VCaP (cell line): ENCODE results near the gene RANBP10.

Experiments
- H3K27ac ChIP-seq: fragments of 450-650 bp; 2 replicates; pipeline ENCODE4 v1.5.1; 2017
- TF ChIP-seq, protein P1 (sequence below): fragments of 450-650 bp; conservative IDR thresholded peaks from 2 replicates; pipeline ENCODE4 v1.5.1; 2017; ENCODE audit warnings: mild to moderate bottlenecking, moderate library complexity

The RANBP10 gene

DNA sequence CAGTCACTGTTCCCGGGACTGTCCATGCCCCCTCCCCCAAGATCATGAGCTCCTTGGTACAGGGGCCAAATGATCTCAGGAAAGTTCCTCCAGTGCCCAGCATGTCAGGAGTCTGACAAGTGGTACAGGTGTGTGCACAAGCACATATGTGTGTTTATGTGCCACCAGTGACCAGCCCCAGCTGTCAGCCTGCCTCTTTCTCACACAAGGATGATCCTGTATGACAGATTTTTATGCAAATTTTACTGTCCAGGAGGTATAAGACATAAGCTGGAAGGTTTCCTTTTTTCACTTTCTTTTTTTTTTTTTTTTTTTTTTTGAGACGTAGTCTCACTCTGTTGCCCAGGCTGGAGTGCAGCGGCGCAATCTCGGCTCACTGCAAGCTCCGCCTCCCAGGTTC, 55.9 kb downstream of the RANBP10 start:
- no peak overlapping the region for H3K27ac ChIP-seq
- TF ChIP-seq, protein P1, sequence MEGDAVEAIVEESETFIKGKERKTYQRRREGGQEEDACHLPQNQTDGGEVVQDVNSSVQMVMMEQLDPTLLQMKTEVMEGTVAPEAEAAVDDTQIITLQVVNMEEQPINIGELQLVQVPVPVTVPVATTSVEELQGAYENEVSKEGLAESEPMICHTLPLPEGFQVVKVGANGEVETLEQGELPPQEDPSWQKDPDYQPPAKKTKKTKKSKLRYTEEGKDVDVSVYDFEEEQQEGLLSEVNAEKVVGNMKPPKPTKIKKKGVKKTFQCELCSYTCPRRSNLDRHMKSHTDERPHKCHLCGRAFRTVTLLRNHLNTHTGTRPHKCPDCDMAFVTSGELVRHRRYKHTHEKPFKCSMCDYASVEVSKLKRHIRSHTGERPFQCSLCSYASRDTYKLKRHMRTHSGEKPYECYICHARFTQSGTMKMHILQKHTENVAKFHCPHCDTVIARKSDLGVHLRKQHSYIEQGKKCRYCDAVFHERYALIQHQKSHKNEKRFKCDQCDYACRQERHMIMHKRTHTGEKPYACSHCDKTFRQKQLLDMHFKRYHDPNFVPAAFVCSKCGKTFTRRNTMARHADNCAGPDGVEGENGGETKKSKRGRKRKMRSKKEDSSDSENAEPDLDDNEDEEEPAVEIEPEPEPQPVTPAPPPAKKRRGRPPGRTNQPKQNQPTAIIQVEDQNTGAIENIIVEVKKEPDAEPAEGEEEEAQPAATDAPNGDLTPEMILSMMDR = no peak

DNA sequence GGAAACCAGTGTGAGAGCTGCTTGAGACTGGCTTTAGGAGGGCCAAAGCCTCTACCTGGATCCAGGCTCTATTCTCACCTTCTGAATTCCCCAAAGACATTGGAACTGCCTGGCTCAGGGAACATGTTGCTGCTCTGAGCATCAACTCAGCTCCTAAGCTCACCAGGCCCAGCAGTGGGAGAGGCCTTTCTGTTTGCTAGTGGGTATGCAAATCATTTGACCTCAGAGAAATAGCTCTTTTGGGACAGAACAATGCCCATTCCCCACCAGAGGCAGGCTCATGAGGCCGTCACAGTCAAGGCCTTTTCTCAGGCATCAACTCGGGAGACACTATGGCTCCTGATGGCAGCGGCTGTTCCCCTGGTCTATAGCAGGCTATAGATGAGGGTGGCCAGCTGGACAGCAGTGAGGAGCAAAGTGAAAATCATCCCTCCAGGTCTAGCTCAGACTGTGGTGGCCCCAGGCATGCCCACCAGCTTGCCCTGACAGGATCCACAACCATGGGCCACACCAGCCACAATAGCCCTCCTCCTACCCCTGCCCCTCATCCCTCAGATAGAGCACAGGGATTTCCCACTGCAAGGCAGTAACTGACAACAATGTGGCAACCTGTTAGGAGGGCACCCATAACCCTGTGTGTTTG, 56.8 kb downstream of the RANBP10 start:
- no peak overlapping the region for H3K27ac ChIP-seq
- TF ChIP-seq, protein P1 = no peak

DNA sequence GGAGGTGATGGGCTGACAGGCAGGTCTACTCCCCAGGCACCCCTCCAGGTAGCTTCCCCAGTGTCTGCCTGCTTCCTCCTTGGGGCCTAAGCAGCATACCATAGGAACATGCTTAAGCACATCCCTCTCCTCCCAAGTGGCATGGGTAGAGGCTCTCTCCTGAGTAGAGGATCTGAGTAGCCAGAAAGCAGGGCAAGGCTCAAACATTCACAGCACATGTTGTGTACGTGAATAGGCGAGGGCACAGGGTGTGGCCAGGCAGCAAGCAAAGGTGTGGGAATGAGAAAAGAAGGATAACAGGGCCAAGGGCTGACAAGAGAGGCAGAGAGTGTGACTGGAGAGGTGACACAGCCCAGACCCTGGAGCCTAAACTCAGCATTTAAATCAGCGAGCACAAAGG, 57.5 kb downstream of the RANBP10 start:
- TF ChIP-seq, protein P1 = no peak
- no peak overlapping the region for H3K27ac ChIP-seq

DNA sequence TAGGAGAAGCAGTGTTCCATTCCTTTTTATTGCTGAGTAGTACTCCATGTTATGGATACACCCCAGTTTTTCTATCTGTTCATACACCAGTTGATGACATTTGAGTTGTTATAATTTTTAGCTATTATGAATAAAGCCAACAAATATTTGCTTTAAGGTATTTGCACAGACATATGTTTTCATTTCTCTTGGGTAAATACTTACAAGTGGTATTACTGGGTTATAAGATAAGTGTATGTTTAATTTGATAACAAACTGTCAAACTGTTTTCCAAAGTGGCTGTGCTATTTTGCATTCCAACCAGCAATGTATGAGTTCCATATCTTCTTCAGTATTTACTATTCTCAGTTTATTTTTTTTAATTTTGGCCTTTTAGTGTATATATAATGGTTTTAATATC, 59.5 kb downstream of the RANBP10 start:
- TF ChIP-seq, protein P1 = no peak

DNA sequence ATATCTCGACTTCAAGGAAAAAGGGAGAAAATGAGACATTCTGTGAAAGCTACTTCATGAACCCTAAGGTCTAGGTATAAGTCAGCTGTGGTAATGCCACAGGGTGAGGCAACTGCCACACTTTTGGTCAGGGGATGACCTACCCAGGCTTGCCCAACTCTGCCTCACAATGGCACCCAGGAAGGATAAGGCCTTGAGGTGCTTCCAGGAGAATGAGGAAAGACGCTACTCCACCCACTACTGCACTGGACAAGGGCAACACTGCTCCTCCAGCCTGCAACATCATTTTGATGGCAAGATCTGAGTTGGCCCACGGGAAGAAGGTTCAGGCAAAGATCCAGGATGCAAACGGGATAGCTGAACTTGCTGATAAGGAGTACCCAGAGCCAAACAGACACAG, 65.2 kb downstream of the RANBP10 start:
- H3K27ac ChIP-seq = no peak overlapping the region
- TF ChIP-seq, protein P1 = no peak

More for the DNA sequence above, 59.5 kb downstream of the RANBP10 start:
- H3K27ac ChIP-seq = no peak overlapping the region

DNA sequence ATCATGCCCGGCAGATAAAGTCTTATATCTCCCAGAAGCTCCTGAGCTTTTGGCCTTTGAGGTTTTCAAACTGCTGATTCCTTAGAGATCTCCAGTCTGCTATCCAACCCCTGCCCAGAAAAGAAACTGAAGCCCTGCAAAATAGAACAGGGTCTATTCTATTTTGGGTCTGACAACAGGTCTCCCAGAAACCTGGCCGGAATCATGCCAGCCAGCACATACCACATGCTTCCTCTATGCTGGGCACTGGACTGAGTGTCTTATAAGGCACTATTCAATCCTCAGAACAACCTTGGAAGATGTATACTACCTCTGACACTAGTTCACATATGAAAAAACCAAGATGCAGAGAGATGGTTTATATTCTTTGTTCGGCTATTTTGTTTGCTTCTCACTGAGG, 66.0 kb downstream of the RANBP10 start:
- no peak overlapping the region for H3K27ac ChIP-seq
- TF ChIP-seq, protein P1 = no peak

DNA sequence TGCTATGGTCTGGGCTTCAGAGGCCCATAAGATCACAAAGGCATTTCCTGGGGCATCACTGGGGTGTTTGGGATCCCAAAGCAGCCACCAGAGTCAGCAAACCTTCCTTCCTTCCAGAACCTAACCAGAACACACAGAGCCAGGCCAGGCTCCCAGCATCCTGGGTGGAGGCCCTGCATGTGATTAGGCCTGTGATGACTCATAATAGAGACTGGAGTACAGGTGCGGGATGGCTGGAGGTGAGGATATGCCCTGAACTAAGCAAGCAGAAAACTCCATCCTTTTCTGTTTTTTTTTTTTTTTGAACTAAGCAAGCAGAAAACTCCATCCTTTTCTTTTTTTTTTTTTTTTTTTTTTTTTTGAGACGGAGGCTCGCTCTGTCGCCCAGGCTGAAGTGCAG, 69.5 kb downstream of the RANBP10 start:
- TF ChIP-seq, protein P1 = no peak
- H3K27ac ChIP-seq = no peak overlapping the region
